HAP-1 (cell line): ENCODE results near the gene PSAT1.

ENCODE experiments used
- DNase-seq, 2 experiments: peaks; one replicate each; pipeline ENCODE4 v3.0.0-alpha.2; 2016 to 2020; ENCODE audit warnings: low spot score in 2 of 2
- H3K27me3 ChIP-seq: fragments of 250-450 bp; sonication (Bioruptor Pico); 2 replicates; pipeline ENCODE4 v1.5.1; 2020; ENCODE audit warnings: low read depth, mild to moderate bottlenecking, moderate library complexity
- H3K36me3 ChIP-seq: fragments of 250-450 bp; sonication (Bioruptor Pico); replicated peaks from 2 replicates; pipeline ENCODE4 v1.5.1; 2020; ENCODE audit warnings: mild to moderate bottlenecking
- H3K4me1 ChIP-seq: fragments of 250-450 bp; sonication (Bioruptor Pico); 2 replicates; pipeline ENCODE4 v1.5.1; 2020; ENCODE audit warnings: mild to moderate bottlenecking
- H3K4me3 ChIP-seq: fragments of 250-450 bp; sonication (Bioruptor Pico); 2 replicates; pipeline ENCODE4 v1.5.1; 2020; ENCODE audit warnings: mild to moderate bottlenecking, moderate library complexity
- H3K9me3 ChIP-seq: fragments of 250-450 bp; sonication (Bioruptor Pico); 2 replicates; pipeline ENCODE4 v1.5.1; 2020; ENCODE audit warnings: mild to moderate bottlenecking, moderate library complexity
- in situ Hi-C: fragments of 300-500 bp; cut with MboI; formaldehyde crosslinking; loops from 3 replicates; pipeline ENCODE4 v1.14.3; 2020; ENCODE audit warnings: low sequenced_read_pairs, inconsistent platforms, mixed read lengths

The PSAT1 gene

GRCh38 chr9:78298046-78298765, 1.3 kb downstream of the PSAT1 start:
- in situ Hi-C loops, result no loop called here
- peaks cover 47% of the 10 kb centered on the region for H3K36me3 ChIP-seq
- DNase-seq, result peak; percentile 31 to 75
- no peaks in the 10 kb centered on the region for H3K27me3 ChIP-seq
- peak overlapping the region; percentile 95 for H3K4me3 ChIP-seq
- H3K4me1 ChIP-seq, result peaks cover 25% of the 10 kb centered on the region
- H3K9me3 ChIP-seq, result no peaks in the 10 kb centered on the region

GRCh38 chr9:78300209-78300608, 3.3 kb downstream of the PSAT1 start:
- no peak for DNase-seq
- no peak overlapping the region; the same call in 1 of the 2 replicates for H3K4me3 ChIP-seq
- H3K9me3 ChIP-seq, result no peaks in the 10 kb centered on the region
- H3K27me3 ChIP-seq, result no peaks in the 10 kb centered on the region
- peaks cover 25% of the 10 kb centered on the region for H3K4me1 ChIP-seq
- in situ Hi-C loops, result no loop called here
- H3K36me3 ChIP-seq, result peaks cover 67% of the 10 kb centered on the region

- no peak for DNase-seq
- Histone ChIP-seq H3K4me3 (no peak overlapping the region), H3K36me3 (peaks cover 79% of the 10 kb centered on the region), H3K4me1 (peaks cover 15% of the 10 kb centered on the region), H3K27me3 (no peaks in the 10 kb centered on the region), H3K9me3 (no peaks in the 10 kb centered on the region)
- in situ Hi-C loops, result no loop called here
Measured at GRCh38 chr9:78301466-78301865, 4.5 kb downstream of the PSAT1 start.

DNA sequence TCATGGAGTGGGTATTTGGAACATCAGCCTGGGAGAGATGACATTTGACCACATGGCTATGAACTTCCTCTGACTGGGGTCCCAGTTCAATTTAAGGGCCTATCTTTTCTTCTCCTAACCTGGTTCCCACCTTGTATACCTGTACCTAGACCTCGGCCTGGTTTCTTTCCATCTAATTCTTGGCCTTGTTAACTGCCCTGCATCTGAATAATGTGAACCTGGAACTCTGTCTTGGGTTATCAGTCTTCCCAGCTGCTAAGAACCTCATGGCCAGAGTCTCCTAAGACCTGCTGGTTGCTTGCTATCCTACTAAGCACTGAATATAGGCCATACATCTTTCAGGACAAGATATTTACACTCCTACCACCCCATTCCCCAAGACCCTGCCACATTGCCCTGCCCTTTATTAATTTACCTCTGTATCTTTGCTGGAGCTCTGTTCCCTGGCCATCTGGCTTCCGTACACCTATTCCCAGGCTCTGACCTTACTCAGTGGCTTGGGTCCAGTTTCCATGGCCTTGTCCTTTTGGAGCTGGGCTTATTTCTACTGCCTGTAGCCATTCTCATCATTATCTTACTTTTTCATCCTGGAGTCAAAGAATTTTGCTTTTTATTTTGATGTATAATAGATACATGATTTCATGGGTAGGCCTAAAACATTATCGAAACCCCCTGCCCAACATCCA, 6.6 kb downstream of the PSAT1 start:
- H3K9me3 ChIP-seq, result no peaks in the 10 kb centered on the region
- peaks cover 89% of the 10 kb centered on the region for H3K36me3 ChIP-seq
- no peaks in the 10 kb centered on the region for H3K27me3 ChIP-seq
- H3K4me1 ChIP-seq, result peaks cover 12% of the 10 kb centered on the region
- in situ Hi-C loops, result no loop called here
- no peak overlapping the region for H3K4me3 ChIP-seq
- no peak for DNase-seq

GRCh38 chr9:78304357-78304756, 7.4 kb downstream of the PSAT1 start:
- Histone ChIP-seq H3K4me1 (peaks cover 7% of the 10 kb centered on the region), H3K27me3 (no peaks in the 10 kb centered on the region), H3K9me3 (no peaks in the 10 kb centered on the region), H3K4me3 (no peak overlapping the region), H3K36me3 (peaks cover 97% of the 10 kb centered on the region)
- no peak for DNase-seq
- in situ Hi-C loops, result no loop called here

DNA sequence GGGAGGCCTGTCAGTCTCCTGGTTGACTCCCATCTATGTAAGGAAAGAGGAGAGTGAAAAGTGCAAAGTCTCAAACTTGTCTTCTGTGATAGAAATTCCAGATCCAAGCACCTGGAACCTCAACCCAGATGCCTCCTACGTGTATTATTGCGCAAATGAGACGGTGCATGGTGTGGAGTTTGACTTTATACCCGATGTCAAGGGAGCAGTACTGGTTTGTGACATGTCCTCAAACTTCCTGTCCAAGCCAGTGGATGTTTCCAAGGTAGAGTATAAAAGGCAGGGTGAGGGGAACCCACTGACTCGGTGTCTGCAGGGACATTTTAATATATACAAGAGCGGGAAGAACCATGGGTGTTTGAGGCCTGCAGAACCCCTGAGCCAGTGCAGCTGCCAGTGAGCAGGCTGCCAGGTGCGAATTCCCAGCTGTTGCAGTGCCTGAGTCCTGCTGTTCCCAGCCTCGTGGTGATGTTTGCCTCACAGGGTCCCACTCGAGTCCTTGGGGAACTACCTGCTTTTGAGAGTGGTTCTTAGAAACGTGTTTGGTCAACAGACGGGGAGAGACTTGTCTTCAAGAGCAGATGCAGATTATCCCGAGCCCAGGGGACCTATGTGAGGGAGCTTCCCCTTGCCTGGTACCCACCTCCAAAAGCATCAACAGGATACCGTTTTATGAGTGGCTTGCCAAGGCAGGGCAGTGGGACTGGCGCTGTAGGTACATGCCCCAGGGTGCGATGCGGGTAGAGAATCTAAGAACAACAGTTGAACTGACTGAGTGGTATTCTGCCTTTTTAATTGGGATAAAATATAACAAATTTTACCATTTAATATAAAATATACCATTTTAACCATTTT, 9.5 kb downstream of the PSAT1 start:
- H3K4me3 ChIP-seq, result no peak overlapping the region

GRCh38 chr9:78307360-78307759, 10.4 kb downstream of the PSAT1 start:
- Histone ChIP-seq H3K9me3 (no peaks in the 10 kb centered on the region), H3K4me3 (no peak overlapping the region), H3K27me3 (no peaks in the 10 kb centered on the region), H3K36me3 (peaks cover 100% of the 10 kb centered on the region), H3K4me1 (no peaks in the 10 kb centered on the region; the same call in 1 of the 2 replicates)
- no peak for DNase-seq
- in situ Hi-C loops, result no loop called here

More for the DNA sequence above, 9.5 kb downstream of the PSAT1 start:
- Histone ChIP-seq H3K9me3 (no peaks in the 10 kb centered on the region), H3K4me1 (no peaks in the 10 kb centered on the region; the same call in 1 of the 2 replicates), H3K27me3 (no peaks in the 10 kb centered on the region), H3K36me3 (peaks cover 100% of the 10 kb centered on the region)
- in situ Hi-C loops, result no loop called here
- DNase-seq, result no peak

GRCh38 chr9:78309066-78309465, 12.1 kb downstream of the PSAT1 start:
- Histone ChIP-seq H3K4me3 (no peak overlapping the region), H3K9me3 (no peaks in the 10 kb centered on the region), H3K36me3 (peaks cover 99% of the 10 kb centered on the region), H3K4me1 (no peaks in the 10 kb centered on the region; the same call in 1 of the 2 replicates), H3K27me3 (no peaks in the 10 kb centered on the region)
- DNase-seq, result no peak
- in situ Hi-C loops, result no loop called here

DNA sequence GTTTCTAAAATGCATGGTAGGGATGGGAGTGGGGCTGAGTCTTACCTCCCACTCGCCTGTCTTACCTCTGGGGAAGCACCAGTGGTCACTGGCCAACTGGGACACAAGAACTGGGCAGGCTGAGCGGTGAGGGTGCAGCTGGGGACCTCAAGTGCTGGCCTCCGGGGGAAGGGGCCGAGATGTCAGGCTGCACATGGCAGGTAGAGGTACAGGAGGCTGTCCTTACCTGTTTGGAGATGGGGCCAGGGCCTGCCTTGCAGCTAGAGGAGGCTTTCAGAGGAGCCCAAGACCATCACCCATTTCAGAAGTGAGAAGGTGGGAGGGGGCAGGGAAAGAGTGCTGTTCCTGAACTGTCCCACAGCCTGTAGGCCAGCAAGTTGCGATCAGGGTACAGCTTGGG, 14.2 kb downstream of the PSAT1 start:
- in situ Hi-C loops, result no loop called here
- Histone ChIP-seq H3K36me3 (peaks cover 95% of the 10 kb centered on the region), H3K4me3 (no peak overlapping the region), H3K9me3 (no peaks in the 10 kb centered on the region), H3K4me1 (no peaks in the 10 kb centered on the region; the same call in 1 of the 2 replicates), H3K27me3 (no peaks in the 10 kb centered on the region)
- no peak for DNase-seq

- DNase-seq, result no peak
- Histone ChIP-seq H3K4me3 (no peak overlapping the region), H3K9me3 (no peaks in the 10 kb centered on the region), H3K36me3 (peaks cover 95% of the 10 kb centered on the region), H3K4me1 (no peaks in the 10 kb centered on the region; the same call in 1 of the 2 replicates), H3K27me3 (no peaks in the 10 kb centered on the region)
- in situ Hi-C loops, result no loop called here
Measured at GRCh38 chr9:78311886-78312524, 15.1 kb downstream of the PSAT1 start.

DNA sequence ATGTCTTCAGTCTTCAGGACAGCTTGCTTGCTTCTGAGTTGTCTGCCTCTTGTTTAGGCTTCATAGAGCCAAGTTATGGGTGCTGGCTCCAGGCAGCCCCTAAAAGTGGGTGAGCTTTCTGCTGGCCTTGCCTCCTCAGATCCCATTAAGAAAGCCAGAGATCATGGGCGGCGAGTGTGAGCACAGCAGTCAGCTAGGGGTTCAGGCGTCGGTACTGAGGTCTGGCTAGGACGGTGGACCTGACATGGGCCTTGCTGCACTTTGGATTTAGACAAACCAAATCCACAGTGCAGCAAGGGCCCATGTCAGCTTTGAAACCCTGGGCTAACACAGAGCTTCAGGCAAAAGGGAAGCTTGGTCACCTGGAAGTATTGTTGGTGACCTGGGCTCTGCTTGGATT, 17.6 kb downstream of the PSAT1 start:
- Histone ChIP-seq H3K4me3 (no peak overlapping the region), H3K36me3 (peaks cover 95% of the 10 kb centered on the region)
- in situ Hi-C loops, result no loop called here

DNA sequence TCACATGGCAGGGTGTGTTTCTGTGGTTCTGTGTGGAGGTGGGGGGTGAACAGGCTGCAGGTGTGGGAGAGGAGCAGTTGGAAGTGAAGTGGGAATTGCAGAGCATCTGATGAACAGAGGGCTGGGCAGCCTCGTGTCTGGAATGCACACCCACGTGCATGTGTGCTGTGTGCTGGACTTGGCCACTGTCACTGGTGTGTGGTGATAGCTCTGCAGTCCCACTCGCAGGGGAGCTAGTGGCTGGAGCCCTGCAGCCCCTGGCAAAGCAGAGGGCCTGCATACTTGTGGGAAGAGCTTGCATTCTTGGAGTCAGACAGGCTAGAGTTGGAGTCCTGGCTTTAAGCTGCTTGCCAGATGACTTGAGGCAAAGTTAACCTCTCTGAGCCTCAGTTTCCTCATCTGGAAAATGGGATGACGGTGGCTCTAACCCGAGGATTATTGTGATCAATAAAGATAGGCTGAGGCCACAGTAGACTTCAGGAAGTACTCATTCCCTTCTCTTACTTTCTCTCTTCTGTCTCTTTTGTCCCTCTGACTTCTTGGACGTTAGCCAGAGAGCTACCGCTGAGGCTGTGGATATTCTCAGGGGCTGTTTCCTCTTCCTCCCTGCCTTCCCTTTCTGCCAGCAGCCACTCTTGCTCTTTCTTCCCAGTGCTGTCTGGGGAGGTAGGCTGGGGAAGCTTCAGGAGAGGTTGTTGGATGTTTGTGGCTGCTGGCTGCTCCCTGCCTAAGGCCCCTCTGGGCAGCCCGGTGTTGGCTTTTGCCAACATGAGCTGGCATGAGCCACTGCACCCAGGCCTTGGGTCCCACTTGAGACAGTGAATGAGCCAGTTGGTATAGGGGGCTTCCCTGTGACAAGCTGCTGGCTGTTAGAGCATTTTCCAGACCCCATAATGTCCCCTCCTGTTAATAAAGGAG, 18.3 kb downstream of the PSAT1 start:
- Histone ChIP-seq H3K9me3 (no peaks in the 10 kb centered on the region), H3K27me3 (no peaks in the 10 kb centered on the region), H3K36me3 (peaks cover 95% of the 10 kb centered on the region), H3K4me3 (no peak overlapping the region), H3K4me1 (no peaks in the 10 kb centered on the region)
- in situ Hi-C loops, result no loop called here
- no peak for DNase-seq

More for the DNA sequence above, 17.6 kb downstream of the PSAT1 start:
- Histone ChIP-seq H3K9me3 (no peaks in the 10 kb centered on the region), H3K27me3 (no peaks in the 10 kb centered on the region), H3K4me1 (no peaks in the 10 kb centered on the region)
- DNase-seq, result no peak
